ENCODE measurements around the gene LEKR1. TPM values are rescaled to one million over a fixed set of nuclear protein-coding genes. Genes with fewer than 3 reads are reported as not detected.
"Not testable (repeated sequence)": the region's sequence is repeated elsewhere in the genome, so short reads cannot be mapped to it uniquely, and the experiment has no call there.

Gene LEKR1
- total RNA-seq, 2 donors from 2014 or later = 1.0 to 1.1 TPM

DNA sequence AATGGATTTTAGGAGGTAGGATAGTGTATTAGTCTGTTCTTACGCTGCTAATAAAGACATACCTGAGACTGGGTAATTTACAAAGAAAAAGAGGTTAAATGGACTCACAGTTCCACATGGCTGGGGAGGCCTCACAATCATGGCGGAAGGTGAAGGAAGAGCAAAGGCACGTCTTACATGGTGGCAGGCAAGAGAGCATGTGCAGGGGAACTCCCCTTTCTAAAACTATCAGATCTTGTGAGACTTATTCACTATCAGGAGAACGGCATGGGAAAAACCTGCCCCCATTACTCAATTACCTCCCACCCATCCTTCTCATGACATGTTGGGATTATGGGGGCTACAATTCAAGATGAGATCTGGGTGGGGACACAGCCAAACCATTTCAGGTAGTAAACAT is 25.9 kb upstream of the LEKR1 start:
- peaks cover 29 to 44% of the 10 kb centered on the region in 2 donors for H3K36me3 Mint-ChIP-seq
- H3K9me3 Mint-ChIP-seq = peaks cover 26 to 36% of the 10 kb centered on the region in 2 donors
- not testable (repeated sequence) for ATAC-seq; H3K27ac Mint-ChIP-seq; DNase-seq (ENCODE audit: low spot score in 2 of 2)

- H3K9me3 Mint-ChIP-seq = peaks cover 26 to 36% of the 10 kb centered on the region in 2 donors
- DNase-seq (ENCODE audit: low spot score in 2 of 2) (no peak), ATAC-seq (no peak)
- H3K27ac Mint-ChIP-seq = no peak overlapping the region
- H3K36me3 Mint-ChIP-seq = peaks cover 29 to 51% of the 10 kb centered on the region in 2 donors
Measured at GRCh38 chr3:156801746-156802145, 24.4 kb upstream of the LEKR1 start.

DNA sequence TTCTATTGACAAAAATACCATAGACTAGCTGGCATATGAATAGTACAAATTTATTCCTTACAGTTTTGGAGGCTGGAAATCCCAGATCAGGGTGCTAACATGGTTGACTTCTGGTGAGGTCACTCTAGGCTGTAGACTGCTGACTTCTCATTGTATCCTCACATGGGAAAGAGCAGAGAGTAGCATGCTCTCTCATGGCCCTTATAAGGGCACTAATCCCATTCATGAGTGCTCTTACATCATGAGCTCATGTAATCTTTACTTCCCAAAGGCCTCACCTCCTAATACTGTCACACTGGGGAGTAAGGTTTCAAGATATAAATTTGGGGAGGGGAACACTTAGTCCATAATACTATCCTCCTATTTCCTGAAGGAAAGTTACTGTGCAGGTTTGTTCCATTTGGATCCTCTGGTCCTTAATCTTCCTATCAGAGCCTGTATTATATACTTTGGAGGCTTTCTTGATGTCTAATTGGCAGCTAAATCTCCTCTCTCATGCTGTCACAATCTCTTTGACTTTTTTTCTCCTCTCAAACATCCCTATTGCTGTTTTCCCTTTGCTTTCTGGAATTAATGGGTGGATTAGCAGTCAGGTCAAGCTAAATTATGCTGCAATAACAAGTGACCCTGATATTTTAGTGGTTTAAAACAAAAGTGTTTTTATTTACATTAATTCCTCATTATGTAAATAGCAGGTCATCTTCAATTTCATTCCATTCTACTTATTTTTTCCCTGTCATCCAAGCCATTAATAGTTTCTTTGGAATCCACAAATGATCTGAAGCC is 23.1 kb upstream of the LEKR1 start:
- peak overlapping the region in 1 of 2 donors; percentile 2 for H3K27ac Mint-ChIP-seq
- H3K36me3 Mint-ChIP-seq = peaks cover 29 to 61% of the 10 kb centered on the region in 2 donors
- DNase-seq (ENCODE audit: low spot score in 2 of 2) = no peak
- peaks cover 33 to 45% of the 10 kb centered on the region in 2 donors for H3K9me3 Mint-ChIP-seq
- ATAC-seq = peak in 1 of 2 donors; percentile 28

- DNase-seq (ENCODE audit: low spot score in 2 of 2) (no peak), ATAC-seq (no peak)
- Mint-ChIP-seq H3K27ac (peak overlapping the region in 1 of 2 donors; percentile 2), H3K36me3 (peaks cover 28 to 63% of the 10 kb centered on the region in 2 donors), H3K9me3 (peaks cover 34 to 43% of the 10 kb centered on the region in 2 donors)
Measured at GRCh38 chr3:156803952-156804741, 22.0 kb upstream of the LEKR1 start.

DNA sequence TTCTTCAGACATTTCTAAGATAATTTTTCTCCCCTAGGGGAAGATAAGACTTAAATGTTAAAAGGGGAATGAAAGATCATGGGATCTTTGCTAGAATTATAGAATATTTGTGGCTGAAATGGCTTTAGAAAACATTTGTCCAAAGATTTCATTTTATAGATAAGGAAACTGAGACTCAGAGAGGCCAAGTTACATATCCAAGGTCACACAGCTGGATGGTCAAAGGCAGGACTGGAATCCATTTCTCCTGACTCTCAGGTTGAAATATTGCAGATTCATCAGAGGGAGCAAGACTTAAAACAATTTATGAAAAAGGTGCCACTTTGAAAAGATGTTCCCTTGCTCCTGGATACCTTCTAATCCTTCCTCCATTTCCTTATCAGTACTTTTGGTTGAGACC is 19.5 kb upstream of the LEKR1 start:
- Mint-ChIP-seq H3K27ac (peak overlapping the region in 1 of 2 donors; percentile 29), H3K36me3 (peaks cover 25 to 62% of the 10 kb centered on the region in 2 donors)
- ATAC-seq = no peak

GRCh38 chr3:156808025-156808424 is 18.1 kb upstream of the LEKR1 start:
- DNase-seq (ENCODE audit: low spot score in 2 of 2) (no peak), ATAC-seq (no peak)
- H3K27ac Mint-ChIP-seq = no peak overlapping the region
- peaks cover 25 to 62% of the 10 kb centered on the region in 2 donors for H3K36me3 Mint-ChIP-seq
- H3K9me3 Mint-ChIP-seq = peaks cover 23 to 25% of the 10 kb centered on the region in 2 donors

More for the DNA sequence above, 19.5 kb upstream of the LEKR1 start:
- H3K9me3 Mint-ChIP-seq = peaks cover 23 to 26% of the 10 kb centered on the region in 2 donors
- no peak for DNase-seq (ENCODE audit: low spot score in 2 of 2)

- Mint-ChIP-seq H3K27ac (no peak overlapping the region), H3K9me3 (peaks cover 20 to 21% of the 10 kb centered on the region in 2 donors), H3K36me3 (peaks cover 24 to 56% of the 10 kb centered on the region in 2 donors)
- no peak for ATAC-seq
- DNase-seq (ENCODE audit: low spot score in 2 of 2) = no peak
Measured at GRCh38 chr3:156811089-156811862, 14.9 kb upstream of the LEKR1 start.

DNA sequence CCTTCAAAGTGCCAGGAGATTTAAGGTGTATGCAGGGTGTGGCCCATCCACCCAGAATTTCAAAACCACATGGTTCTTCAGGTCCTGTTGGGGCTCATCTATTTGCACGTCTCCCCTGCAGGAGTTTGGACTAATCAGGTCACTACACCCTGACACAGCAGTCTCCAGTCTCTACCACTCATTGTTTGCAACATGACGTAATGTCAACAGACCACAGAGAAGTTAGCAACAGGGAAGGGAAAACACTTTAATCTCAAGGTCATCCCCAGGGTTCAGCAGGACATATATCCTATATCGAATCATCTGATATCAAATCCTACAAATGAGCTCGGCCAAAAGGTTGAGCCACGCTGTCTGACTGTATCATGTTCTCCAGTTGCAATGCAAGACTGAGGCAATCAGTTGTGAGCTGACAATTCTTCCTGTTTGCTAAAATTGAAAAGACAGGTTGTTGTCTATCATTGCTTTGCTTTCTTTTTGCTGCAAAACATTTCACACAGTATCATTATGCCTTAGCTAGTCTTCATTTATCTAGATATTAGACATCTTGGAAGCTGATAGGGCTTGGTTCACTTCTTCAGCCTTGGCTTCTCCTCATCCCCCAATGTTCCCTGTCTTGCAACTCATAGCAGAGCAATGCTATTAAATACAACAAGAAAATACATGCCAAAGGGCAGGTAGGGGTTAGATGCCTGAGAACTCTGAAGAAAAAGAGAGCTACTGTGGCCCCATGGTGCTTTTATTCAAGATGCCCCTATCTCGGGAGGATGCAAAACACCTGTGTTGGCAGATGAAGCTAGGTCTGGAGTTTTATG is 13.4 kb upstream of the LEKR1 start:
- Mint-ChIP-seq H3K27ac (no peak overlapping the region), H3K36me3 (peaks cover 25 to 44% of the 10 kb centered on the region in 2 donors), H3K9me3 (peaks cover 10 to 18% of the 10 kb centered on the region in 2 donors)
- ATAC-seq (no peak), DNase-seq (ENCODE audit: low spot score in 2 of 2) (no peak)

GRCh38 chr3:156814295-156814694 is 11.9 kb upstream of the LEKR1 start:
- DNase-seq (ENCODE audit: low spot score in 2 of 2) (no peak), ATAC-seq (no peak)
- Mint-ChIP-seq H3K27ac (no peak overlapping the region), H3K36me3 (peaks cover 25 to 32% of the 10 kb centered on the region in 2 donors), H3K9me3 (peaks cover 6 to 13% of the 10 kb centered on the region in 2 donors)

DNA sequence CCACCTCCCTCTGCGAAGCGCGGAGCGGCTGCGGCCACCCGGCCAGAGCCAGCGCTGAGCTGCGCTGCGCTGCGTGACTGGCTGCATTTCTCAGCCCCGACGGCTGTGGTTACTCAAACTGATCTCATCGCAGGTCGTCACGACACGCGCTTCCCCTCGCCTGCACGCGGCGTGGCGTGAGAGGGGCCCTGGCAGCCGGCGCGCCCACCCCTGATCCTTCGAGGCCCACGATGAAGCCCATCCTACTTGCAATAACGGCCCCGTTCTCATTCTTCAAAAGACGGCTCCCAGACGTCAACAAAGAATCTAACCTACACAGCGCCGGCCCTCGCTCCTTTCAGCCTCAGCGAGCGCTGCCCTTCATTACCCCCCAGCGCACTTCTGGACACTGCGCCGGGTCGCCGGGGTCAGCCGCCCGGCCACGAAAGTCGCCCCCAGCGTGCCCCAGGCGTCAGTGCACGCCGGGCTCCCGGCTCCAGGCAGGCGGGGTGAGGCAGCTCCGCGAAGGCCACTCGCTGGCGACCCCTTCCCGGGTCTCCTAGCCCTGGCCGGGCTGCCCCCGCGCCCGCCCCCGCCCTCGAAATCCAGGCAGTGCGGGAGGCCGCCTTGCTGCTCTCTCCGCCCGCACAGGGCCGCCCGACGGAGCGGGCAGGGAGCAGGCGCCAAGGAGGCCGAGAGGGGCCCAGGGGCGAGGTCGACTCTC is 9.9 kb upstream of the LEKR1 start:
- DNase-seq (ENCODE audit: low spot score in 2 of 2) (peak; percentile 51 to 67), ATAC-seq (peak; percentile 23 to 26)
- H3K27ac Mint-ChIP-seq = peak overlapping the region; percentile 94 to 99
- peaks cover 0 to 9% of the 10 kb centered on the region in 2 donors for H3K9me3 Mint-ChIP-seq
- H3K36me3 Mint-ChIP-seq = peaks cover 11 to 18% of the 10 kb centered on the region in 2 donors

DNA sequence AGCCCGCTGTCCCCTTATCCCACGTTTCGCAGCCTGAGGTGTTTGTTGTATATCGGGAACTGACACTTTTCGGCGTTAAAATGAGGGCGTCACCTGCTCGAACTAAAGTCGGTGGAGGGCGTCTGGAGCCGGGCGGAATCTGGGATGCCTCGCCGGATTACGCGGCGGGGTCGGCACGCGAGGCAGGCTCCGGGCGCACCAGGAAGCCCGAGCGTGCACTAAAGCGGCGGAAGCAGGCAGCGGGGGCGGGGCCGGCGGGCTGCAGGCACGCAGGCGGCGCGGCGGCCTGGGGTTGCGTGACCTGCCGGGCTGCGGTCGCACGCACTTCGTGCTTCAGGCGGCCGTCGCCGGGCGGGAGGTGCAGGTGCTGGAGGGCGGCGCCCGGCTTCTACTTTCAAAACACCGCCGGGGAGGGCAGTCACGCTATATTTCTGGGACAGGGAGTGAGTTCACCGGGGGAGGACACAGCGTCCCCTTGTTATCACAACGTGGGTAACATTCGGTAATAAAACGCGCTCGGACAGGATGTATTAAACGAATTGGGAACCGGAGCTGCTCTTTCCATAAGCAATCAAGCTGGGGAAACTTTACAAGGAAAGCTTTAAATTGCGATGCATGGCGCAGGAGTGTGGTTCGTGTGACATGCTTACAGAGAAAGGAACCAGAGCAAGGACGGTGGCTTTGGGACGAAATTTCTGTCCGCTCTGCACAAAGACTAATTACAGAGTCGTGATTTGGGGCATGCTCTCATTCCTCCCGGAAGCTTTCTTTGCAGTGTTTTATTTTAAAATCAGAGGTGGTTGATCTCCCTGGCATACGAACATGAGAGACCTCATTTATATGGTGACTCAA is 9.1 kb upstream of the LEKR1 start:
- Mint-ChIP-seq H3K9me3 (peaks cover 0 to 12% of the 10 kb centered on the region in 2 donors), H3K27ac (peak overlapping the region; percentile 99), H3K36me3 (peaks cover 17 to 20% of the 10 kb centered on the region in 2 donors)
- ATAC-seq = peak; percentile 80 to 85
- DNase-seq (ENCODE audit: low spot score in 2 of 2) = peak; percentile 89 to 97

- Mint-ChIP-seq H3K27ac (peak overlapping the region; percentile 99), H3K36me3 (peaks cover 17 to 20% of the 10 kb centered on the region in 2 donors), H3K9me3 (peaks cover 0 to 12% of the 10 kb centered on the region in 2 donors)
- ATAC-seq = no peak
- DNase-seq (ENCODE audit: low spot score in 2 of 2) = no peak
Measured at GRCh38 chr3:156817646-156818272, 8.4 kb upstream of the LEKR1 start.

GRCh38 chr3:156818273-156818651 is 7.9 kb upstream of the LEKR1 start:
- DNase-seq (ENCODE audit: low spot score in 2 of 2) (no peak), ATAC-seq (peak in 1 of 2 donors; percentile 4)
- peaks cover 17 to 20% of the 10 kb centered on the region in 2 donors for H3K36me3 Mint-ChIP-seq
- H3K9me3 Mint-ChIP-seq = peaks cover 0 to 12% of the 10 kb centered on the region in 2 donors
- H3K27ac Mint-ChIP-seq = peak overlapping the region; percentile 99

GRCh38 chr3:156818890-156819289 is 7.3 kb upstream of the LEKR1 start:
- ATAC-seq = no peak
- DNase-seq (ENCODE audit: low spot score in 2 of 2) = no peak
- peaks cover 17 to 20% of the 10 kb centered on the region in 2 donors for H3K36me3 Mint-ChIP-seq
- H3K9me3 Mint-ChIP-seq = peaks cover 0 to 12% of the 10 kb centered on the region in 2 donors
- H3K27ac Mint-ChIP-seq = peak overlapping the region; percentile 48 to 99

All from activated naive CD4-positive, alpha-beta T cell treated with anti-CD3 and anti-CD28 coated beads, Interleukin-2, amount 50 U/mL, for 72 hours (primary cell).